ENCODE measurements around the gene RHOT2. TPM values are rescaled to one million over a fixed set of nuclear protein-coding genes. Genes with fewer than 3 reads are reported as not detected.
A peak's percentile ranks its signal among the peaks of the same experiment; 100 is the strongest.

RHOT2 gene
- total and polyA plus RNA-seq, 2 of the 8 experiments (the other 6 are each of a cell fraction or from before 2014, with no cell fraction given) = 149 to 194 TPM

GRCh38 chr16:720990-721764 is 53.2 kb downstream of the RHOT2 start, which contains the start of gene ANTKMT (continued):
- TF ChIP-seq SIN3A (conservative IDR thresholded peaks at IDR 0.05 in 1 of 2, IDR thresholded peaks at IDR 0.05 in 1 of 2; ENCODE audit: low read depth in 1 of 2, low read length in 2 of 2) (peak in 1 of 2 experiments; percentile 74; a peak in 1 of 4 replicates), ASH2L (IDR thresholded peaks at IDR 0.05; ENCODE audit: low read length) (peak; percentile 28), RBBP5 (IDR thresholded peaks at IDR 0.05; ENCODE audit: borderline replicate concordance, low read depth, low read length) (peak; percentile 71; the same call in 1 of the 2 replicates), KDM5A (IDR thresholded peaks at IDR 0.05; ENCODE audit: low read length) (peak; percentile 75; the same call in 1 of the 2 replicates), EZH2 (IDR thresholded peaks at IDR 0.05; ENCODE audit: low read depth, low read length, severe bottlenecking) (no peak)

Measured in H1 (cell line).